Activated naive CD8-positive, alpha-beta T cell treated with anti-CD3 and anti-CD28 coated beads, Interleukin-2, amount 50 U/mL, for 24 hours (primary cell): ENCODE results near the gene SRD5A2.

Experiments
- ATAC-seq: fragments of 150-1000 bp; cut with Tn5 transposase; one replicate; pipeline ENCODE4 v1.10.0; 2021
- DNase-seq: peaks from one replicate; pipeline ENCODE4 v3.0.0; 2021
- H3K27ac Mint-ChIP-seq: one replicate; pipeline ENCODE4 v1.8.0; 2021; ENCODE audit warnings: mild to moderate bottlenecking, mixed read lengths
- H3K27me3 Mint-ChIP-seq: one replicate; pipeline ENCODE4 v1.8.0; 2021; ENCODE audit warnings: mixed read lengths
- H3K36me3 Mint-ChIP-seq: one replicate; pipeline ENCODE4 v1.8.0; 2021; ENCODE audit warnings: low read depth, mixed read lengths
- H3K4me1 Mint-ChIP-seq: one replicate; pipeline ENCODE4 v1.8.0; 2021; ENCODE audit warnings: mixed read lengths
- H3K4me3 Mint-ChIP-seq: one replicate; pipeline ENCODE4 v1.8.0; 2021; ENCODE audit warnings: mild to moderate bottlenecking, moderate library complexity, mixed read lengths
- H3K9me3 Mint-ChIP-seq: one replicate; pipeline ENCODE4 v1.8.0; 2021; ENCODE audit warnings: mixed read lengths

Gene SRD5A2, protein sequence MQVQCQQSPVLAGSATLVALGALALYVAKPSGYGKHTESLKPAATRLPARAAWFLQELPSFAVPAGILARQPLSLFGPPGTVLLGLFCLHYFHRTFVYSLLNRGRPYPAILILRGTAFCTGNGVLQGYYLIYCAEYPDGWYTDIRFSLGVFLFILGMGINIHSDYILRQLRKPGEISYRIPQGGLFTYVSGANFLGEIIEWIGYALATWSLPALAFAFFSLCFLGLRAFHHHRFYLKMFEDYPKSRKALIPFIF

DNA sequence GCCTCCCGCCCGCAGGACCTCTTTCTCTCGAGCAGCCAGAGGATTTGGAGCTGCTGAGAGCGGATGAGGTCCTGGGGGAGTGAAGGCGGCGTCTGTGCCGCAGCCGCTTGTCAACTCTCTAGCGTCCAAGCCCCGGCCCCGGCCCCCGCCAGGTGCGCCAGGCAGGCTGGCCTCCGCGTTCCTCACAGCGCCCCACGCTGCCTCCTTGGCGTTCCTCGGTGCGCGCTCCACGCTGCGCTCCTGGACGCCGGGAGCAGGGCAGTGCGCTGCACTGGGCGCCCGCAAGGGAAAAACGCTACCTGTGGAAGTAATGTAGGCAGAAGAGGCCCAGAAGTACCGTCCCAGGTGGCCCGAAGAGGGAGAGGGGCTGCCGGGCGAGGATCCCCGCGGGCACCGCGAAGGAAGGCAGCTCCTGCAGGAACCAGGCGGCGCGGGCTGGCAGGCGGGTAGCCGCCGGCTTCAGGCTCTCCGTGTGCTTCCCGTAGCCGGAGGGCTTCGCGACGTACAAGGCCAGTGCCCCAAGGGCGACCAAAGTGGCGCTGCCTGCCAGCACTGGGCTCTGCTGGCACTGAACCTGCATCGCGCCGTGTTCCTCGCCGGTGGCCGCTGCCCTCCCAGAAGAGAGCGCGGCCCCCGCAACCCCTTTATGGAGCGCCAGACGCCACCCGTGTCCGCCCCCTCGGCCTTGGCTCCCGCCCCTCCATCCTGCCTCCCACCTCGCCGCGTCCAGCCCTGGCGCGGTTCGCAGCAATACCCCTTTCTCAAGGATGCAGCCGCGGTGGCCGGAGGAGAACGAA, at the start of gene SRD5A2:
TSS of gene SRD5A2 (minus strand) at position 618 of the 797 bp plus-strand sequence. CDS start at position 580, 38 bp downstream.
- Mint-ChIP-seq H3K36me3 (peaks cover 6% of the 10 kb centered on the region), H3K4me3 (no peak within 1 kb of the TSS), H3K27ac (no peak within 1 kb of the TSS), H3K9me3 (peaks cover 10% of the 10 kb centered on the region), H3K4me1 (no peaks in the 10 kb centered on the region), H3K27me3 (peaks cover 37% of the 10 kb centered on the region)
- no peak for ATAC-seq
- no peak for DNase-seq

DNA sequence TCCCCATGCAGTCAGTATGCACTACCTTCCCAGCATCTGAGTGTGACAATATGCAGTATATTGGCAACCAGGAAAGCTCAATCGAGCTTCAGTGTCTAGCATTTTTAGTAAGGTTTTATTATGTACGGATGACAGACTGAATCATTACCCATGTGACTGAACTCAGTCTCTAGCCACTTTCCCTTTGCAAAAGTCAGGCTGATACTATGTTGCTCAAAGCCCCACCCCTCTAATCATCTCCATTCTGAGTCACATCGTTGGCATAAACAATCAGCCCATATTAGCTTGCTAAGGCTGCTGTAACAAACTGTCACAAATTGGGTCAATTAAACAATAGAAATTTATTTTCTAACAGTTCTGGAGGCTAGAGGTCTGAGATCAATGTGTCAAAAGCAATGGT, 25.8 kb upstream of the SRD5A2 start:
- peaks cover 24% of the 10 kb centered on the region for H3K9me3 Mint-ChIP-seq
- H3K27me3 Mint-ChIP-seq, result no peaks in the 10 kb centered on the region
- no peaks in the 10 kb centered on the region for H3K36me3 Mint-ChIP-seq
- DNase-seq (no peak), ATAC-seq (no peak)
- H3K27ac Mint-ChIP-seq, result no peak overlapping the region
- no peak overlapping the region for H3K4me3 Mint-ChIP-seq
- H3K4me1 Mint-ChIP-seq, result no peaks in the 10 kb centered on the region

DNA sequence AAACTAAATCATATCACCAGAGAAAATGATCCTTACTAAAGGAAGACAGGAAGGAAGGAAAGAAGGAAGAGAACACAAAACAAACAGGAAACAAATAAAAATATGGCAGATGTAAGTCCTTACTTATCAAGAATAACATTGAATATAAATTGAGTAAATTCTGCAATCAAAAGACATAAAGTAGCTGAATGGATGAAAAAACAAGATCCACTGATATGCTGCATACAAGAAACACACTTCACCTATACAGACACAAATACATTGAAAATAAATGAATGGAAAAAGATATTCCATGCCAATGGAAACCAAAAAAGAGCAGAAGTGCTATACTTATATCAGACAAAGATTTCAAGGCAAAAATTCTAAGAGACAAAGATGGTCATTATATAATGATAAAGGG, 18.0 kb upstream of the SRD5A2 start:
- no peak for DNase-seq
- no peaks in the 10 kb centered on the region for H3K36me3 Mint-ChIP-seq
- no peaks in the 10 kb centered on the region for H3K4me1 Mint-ChIP-seq
- no peak overlapping the region for H3K27ac Mint-ChIP-seq
- H3K9me3 Mint-ChIP-seq, result peaks cover 52% of the 10 kb centered on the region
- no peak overlapping the region for H3K4me3 Mint-ChIP-seq
- H3K27me3 Mint-ChIP-seq, result no peaks in the 10 kb centered on the region
- ATAC-seq, result no peak

DNA sequence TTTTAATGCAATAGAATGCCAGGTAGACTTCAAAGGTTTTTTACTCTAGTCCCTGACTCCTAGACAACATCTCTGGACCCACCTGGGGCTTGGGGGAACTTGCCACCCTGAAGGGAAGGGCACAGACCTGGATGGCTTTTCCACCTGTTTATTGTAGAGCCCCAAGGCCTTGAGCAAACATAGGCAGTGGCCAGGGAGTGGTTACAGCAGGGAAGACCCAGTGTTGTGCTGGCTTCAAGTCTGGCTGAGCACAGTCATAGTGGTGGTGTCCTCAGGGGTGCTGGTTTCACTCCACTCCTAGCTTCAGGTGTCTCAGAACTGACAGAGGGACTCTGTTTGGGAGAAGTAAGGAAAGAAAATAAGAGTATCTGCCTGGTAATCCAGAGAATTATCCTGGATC, 5.5 kb upstream of the SRD5A2 start:
- DNase-seq (no peak), ATAC-seq (no peak)
- H3K36me3 Mint-ChIP-seq, result peaks cover under 1% of the 10 kb centered on the region
- no peak overlapping the region for H3K4me3 Mint-ChIP-seq
- H3K27me3 Mint-ChIP-seq, result peaks cover 23% of the 10 kb centered on the region
- no peaks in the 10 kb centered on the region for H3K4me1 Mint-ChIP-seq
- peaks cover 6% of the 10 kb centered on the region for H3K9me3 Mint-ChIP-seq
- H3K27ac Mint-ChIP-seq, result no peak overlapping the region

DNA sequence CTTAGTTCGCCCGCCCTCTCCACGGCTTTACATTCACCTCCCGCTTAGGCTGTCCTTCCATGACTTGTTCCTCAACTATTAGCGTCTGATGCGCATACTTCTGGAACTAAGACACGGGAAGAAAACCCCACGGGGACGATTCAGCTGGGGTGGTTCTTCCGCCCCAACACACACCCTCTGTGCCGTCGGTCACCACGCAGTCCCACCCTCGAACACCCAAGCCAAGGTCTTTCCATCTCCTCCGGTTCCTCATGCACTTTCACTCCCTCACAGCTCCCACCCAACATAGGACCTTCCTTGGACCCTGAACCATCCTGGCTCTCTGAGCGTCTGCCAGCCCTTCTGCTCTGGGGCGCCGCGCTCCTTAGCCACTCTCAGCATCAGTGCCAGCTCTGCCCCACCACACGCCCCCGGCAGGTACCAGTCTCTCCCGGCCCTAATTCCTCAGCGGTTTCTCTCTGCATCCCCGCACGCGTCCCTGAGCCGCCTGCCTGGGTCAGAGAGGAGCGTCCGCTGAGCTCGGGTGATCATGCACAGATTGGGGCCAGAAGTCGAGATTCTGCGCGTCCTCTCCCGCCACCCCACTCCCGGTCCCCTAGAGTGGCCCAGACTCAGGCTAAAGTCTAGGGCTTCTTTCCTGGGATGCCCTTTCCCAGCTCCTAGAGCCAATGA, 522 bp upstream of the SRD5A2 start:
- Mint-ChIP-seq H3K4me3 (no peak overlapping the region), H3K4me1 (no peaks in the 10 kb centered on the region), H3K27ac (no peak overlapping the region), H3K9me3 (peaks cover 6% of the 10 kb centered on the region), H3K36me3 (peaks cover 6% of the 10 kb centered on the region), H3K27me3 (peaks cover 37% of the 10 kb centered on the region)
- DNase-seq, result no peak
- no peak for ATAC-seq

DNA sequence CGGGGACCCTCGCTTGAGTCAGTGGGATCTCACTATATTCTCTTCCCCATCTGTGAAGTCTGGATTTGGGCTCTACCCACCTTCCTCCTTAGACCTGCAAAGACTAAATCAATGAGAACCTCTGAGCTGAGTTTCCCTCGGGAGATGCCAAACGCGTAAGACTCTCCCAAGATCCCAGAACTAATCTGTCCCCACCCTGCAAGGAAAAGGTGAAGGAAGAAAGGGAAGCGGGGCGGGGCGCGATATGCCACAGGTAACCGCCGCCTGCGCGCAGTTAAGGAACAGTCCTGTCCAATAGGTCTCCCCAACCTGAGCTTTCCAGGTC, 780 bp downstream of the SRD5A2 start:
- DNase-seq, result no peak
- Mint-ChIP-seq H3K9me3 (peaks cover 10% of the 10 kb centered on the region), H3K4me3 (no peak overlapping the region), H3K36me3 (peaks cover 6% of the 10 kb centered on the region), H3K27ac (no peak overlapping the region), H3K4me1 (no peaks in the 10 kb centered on the region), H3K27me3 (peaks cover 37% of the 10 kb centered on the region)
- ATAC-seq, result no peak

DNA sequence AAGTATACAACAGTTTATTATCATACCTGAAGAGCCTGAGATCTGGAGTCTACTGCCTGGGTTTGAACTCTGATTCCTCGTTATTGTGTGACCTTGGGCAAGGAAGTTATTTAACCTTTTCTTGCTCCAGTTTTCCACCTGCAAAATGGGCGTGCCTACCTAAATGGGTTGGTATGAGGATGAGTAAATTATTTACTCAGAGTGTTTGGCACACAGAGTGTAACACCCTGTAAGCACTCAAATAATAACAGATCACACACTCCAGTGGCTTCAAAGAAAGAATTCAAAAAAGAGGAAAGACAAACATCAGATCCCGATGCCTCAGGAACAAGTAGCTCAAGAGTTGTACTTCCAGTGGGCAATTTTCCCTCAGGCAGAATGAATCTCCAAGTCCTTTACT, 2.4 kb downstream of the SRD5A2 start:
- Mint-ChIP-seq H3K9me3 (peaks cover 10% of the 10 kb centered on the region), H3K27ac (no peak overlapping the region), H3K27me3 (peaks cover 37% of the 10 kb centered on the region), H3K4me1 (no peaks in the 10 kb centered on the region), H3K4me3 (no peak overlapping the region), H3K36me3 (peaks cover 6% of the 10 kb centered on the region)
- DNase-seq (no peak), ATAC-seq (no peak)

DNA sequence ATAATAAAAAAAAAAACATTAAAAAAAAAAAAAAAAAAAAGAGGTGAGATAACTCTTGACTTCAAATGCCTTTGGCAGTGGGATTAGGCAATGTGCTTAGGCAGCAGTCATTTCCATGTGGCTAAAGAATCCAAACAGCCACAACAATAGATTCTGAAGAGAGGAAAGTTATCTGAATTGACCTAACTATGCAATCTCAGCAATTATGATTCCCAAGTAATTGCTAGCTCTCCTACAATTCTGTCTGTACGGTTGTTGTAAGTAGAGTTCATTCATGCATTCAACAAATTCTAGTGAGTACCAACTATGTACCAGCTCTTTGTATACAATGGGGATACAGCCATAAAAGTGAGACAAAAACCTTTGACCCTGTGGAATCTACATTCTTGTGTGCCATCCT, 3.6 kb downstream of the SRD5A2 start:
- ATAC-seq, result no peak
- DNase-seq, result no peak
- Mint-ChIP-seq H3K4me1 (no peaks in the 10 kb centered on the region), H3K4me3 (no peak overlapping the region), H3K27ac (no peak overlapping the region), H3K36me3 (peaks cover 6% of the 10 kb centered on the region), H3K9me3 (peaks cover 15% of the 10 kb centered on the region), H3K27me3 (peaks cover 28% of the 10 kb centered on the region)

DNA sequence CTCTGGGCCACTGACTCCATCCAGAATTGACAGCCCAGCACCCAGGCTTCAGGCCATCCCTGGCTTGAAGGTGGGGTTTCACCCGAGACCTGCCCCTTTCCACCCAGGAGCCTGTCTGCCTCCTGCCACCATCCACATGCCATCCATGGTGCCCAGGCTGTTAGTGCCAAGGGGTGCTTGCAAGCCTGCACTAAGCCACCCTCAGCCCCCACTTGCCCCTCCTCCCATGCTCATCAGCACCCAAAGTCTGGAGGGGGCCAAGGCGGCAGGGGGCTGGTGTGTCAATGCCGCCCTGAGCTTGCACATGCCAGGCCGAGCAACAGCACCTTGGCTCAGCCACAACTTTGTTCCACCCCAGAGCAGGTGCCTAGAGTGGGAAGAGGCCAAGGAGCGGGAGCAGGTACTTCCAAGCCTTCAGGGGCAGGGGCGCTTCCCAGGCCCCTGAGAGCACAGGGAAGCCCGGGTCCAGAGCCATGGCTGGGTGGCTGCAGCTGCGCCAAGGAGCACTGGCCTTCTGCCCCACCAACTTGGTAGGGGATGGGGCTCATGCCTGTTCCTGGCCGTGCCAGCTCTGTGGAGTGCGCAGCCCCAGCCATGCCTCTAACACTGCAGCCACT, 12.0 kb downstream of the SRD5A2 start:
- H3K4me1 Mint-ChIP-seq, result no peaks in the 10 kb centered on the region
- no peak overlapping the region for H3K4me3 Mint-ChIP-seq
- no peaks in the 10 kb centered on the region for H3K36me3 Mint-ChIP-seq
- no peak overlapping the region for H3K27ac Mint-ChIP-seq
- no peak for DNase-seq
- peaks cover 11% of the 10 kb centered on the region for H3K9me3 Mint-ChIP-seq
- no peak for ATAC-seq
- peaks cover 4% of the 10 kb centered on the region for H3K27me3 Mint-ChIP-seq

DNA sequence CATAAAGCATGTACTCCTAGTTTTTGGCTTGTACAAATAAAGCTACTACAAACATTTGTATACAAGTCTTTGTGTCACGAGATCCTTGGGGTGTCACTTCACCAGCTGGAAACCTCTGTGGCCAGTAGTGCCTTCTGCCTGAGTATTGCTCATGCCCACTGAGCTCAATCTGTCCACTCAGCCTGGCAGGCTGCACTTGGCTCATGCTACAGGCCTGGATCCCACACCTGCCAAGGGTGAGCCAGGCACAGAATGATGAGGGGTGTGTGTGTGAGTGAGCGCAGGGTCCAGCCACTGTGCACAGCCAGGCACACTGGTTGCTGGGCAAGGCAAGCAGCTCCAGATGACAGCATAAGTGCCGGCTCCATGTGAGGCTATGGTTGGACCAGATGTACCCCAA, 13.1 kb downstream of the SRD5A2 start:
- DNase-seq (no peak), ATAC-seq (no peak)
- H3K4me3 Mint-ChIP-seq, result no peak overlapping the region
- no peaks in the 10 kb centered on the region for H3K36me3 Mint-ChIP-seq
- H3K27ac Mint-ChIP-seq, result no peak overlapping the region
- H3K27me3 Mint-ChIP-seq, result peaks cover 4% of the 10 kb centered on the region
- H3K4me1 Mint-ChIP-seq, result no peaks in the 10 kb centered on the region
- peaks cover 11% of the 10 kb centered on the region for H3K9me3 Mint-ChIP-seq

DNA sequence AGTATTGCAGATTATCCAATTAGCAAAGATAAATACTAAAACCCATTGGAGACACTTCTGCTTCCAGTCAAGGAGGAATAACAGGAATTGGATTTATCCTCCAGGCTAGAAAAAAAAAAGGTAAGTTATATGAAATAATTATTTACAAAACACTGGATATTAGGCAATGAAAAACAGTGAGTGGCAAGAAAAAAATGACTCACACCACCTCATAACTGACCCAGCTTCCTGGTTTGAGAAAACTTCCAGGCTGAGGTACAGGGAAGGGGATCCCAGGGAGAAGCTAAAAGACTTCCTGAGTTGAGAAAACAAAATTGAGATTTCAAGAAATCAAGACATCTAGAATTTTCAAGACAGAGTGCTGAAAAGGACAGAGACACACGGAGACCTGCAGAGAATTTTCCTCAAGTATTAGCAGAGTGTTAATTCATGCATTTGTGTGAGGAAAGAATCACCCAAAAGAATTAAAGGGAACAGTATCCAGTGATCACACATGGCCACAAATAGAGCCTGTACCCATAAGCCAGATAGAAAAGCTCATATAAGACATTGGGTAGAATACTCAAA, 17.4 kb downstream of the SRD5A2 start:
- H3K4me3 Mint-ChIP-seq, result no peak overlapping the region
- ATAC-seq, result no peak
- no peaks in the 10 kb centered on the region for H3K4me1 Mint-ChIP-seq
- no peak for DNase-seq
- peaks cover 6% of the 10 kb centered on the region for H3K27me3 Mint-ChIP-seq
- no peaks in the 10 kb centered on the region for H3K9me3 Mint-ChIP-seq
- H3K27ac Mint-ChIP-seq, result no peak overlapping the region
- no peaks in the 10 kb centered on the region for H3K36me3 Mint-ChIP-seq

DNA sequence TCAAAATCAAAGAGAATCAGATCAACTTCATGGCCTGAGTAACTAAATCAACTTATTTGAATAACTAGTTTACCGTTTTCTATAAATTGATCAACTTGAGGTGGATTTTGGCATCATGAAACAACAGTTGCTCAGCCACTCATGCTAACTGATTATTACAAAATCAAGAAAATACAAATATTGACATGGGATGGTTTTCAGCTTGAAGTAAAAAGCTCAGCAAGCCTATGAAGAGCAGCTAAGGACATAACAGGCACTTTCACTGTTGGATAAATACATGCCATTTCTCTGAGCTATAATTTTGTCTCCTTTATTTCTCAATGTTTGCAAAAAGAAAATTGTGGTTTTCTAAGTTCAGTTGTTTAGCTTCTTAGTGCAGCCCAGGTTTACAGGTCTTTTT, 18.9 kb downstream of the SRD5A2 start:
- peaks cover 6% of the 10 kb centered on the region for H3K27me3 Mint-ChIP-seq

DNA sequence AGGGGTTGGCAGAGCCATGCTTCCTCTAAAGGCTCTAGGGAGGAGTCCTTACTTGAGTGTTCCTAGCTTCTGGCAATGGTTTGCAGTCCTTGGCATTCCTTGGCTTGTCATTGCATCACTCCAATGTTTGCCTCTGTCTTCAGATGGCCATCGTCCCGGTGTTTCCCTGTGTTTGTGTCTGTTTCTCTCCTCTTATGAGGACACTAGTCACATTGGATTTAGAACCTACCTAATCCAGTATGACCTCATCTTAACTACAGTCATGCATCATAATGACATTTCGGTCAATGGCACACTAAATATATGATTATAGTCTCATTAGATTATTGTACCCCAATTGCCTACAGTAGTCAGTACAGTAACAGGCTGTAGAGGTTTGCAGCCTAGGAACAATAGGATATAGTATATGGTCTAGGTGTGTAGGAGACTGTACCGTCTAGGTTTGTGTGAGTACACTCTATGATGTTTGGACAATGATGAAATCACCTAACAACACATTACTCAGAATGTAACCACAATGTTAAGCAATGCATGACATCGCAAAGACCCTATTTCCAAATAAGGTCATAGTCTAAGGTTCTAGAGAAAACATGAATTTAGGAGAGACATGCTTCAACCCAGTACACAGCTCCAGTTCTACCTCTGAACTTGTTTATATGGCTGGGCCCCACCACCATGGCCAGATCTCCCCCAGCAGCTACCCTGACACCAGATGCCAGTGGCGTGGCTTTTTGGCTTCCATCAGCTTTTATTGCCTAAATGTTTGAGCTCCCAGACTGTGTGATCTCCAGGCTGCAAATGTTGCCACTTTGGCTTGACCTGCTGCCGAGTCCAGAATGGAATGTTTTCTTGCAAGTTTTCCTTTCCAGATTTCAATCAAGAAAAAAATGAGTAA, 22.1 kb downstream of the SRD5A2 start:
- no peak overlapping the region for H3K27ac Mint-ChIP-seq
- peaks cover 10% of the 10 kb centered on the region for H3K9me3 Mint-ChIP-seq
- no peaks in the 10 kb centered on the region for H3K4me1 Mint-ChIP-seq
- DNase-seq (no peak), ATAC-seq (no peak)
- H3K27me3 Mint-ChIP-seq, result peaks cover 2% of the 10 kb centered on the region
- no peaks in the 10 kb centered on the region for H3K36me3 Mint-ChIP-seq
- H3K4me3 Mint-ChIP-seq, result no peak overlapping the region

More for the DNA sequence above, 18.9 kb downstream of the SRD5A2 start:
- ATAC-seq (no peak), DNase-seq (no peak)
- no peaks in the 10 kb centered on the region for H3K9me3 Mint-ChIP-seq
- H3K27ac Mint-ChIP-seq, result no peak overlapping the region
- H3K4me3 Mint-ChIP-seq, result no peak overlapping the region
- no peaks in the 10 kb centered on the region for H3K4me1 Mint-ChIP-seq
- H3K36me3 Mint-ChIP-seq, result no peaks in the 10 kb centered on the region

DNA sequence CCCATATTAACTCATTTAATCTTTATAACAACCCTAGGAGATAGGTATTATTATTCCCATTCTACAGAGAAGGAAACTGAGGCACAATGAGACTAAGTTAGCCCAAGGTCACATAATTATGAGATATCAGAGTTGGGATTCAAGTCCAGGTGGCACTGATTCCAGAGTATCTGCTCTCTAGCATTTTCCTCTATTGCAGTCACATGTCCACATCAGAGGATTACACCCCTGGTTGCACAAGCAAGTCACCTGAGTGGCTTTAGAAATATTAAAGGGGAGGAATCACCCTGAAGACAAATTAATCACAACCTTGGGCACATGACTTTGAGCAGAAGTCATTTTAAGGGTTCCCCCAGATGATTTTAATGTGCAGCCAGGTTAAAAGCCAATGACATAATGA, 23.8 kb downstream of the SRD5A2 start:
- Mint-ChIP-seq H3K4me3 (no peak overlapping the region), H3K27ac (no peak overlapping the region), H3K36me3 (no peaks in the 10 kb centered on the region), H3K9me3 (peaks cover 10% of the 10 kb centered on the region), H3K4me1 (no peaks in the 10 kb centered on the region), H3K27me3 (peaks cover 2% of the 10 kb centered on the region)
- ATAC-seq, result no peak
- DNase-seq, result no peak
